ENCODE results near the gene CTTN.

GRCh38 chr11:70348608-70349007 is 49.7 kb upstream of the CTTN start:
- TF ChIP-seq, protein P1, sequence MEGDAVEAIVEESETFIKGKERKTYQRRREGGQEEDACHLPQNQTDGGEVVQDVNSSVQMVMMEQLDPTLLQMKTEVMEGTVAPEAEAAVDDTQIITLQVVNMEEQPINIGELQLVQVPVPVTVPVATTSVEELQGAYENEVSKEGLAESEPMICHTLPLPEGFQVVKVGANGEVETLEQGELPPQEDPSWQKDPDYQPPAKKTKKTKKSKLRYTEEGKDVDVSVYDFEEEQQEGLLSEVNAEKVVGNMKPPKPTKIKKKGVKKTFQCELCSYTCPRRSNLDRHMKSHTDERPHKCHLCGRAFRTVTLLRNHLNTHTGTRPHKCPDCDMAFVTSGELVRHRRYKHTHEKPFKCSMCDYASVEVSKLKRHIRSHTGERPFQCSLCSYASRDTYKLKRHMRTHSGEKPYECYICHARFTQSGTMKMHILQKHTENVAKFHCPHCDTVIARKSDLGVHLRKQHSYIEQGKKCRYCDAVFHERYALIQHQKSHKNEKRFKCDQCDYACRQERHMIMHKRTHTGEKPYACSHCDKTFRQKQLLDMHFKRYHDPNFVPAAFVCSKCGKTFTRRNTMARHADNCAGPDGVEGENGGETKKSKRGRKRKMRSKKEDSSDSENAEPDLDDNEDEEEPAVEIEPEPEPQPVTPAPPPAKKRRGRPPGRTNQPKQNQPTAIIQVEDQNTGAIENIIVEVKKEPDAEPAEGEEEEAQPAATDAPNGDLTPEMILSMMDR (IDR thresholded peaks at IDR 0.05) = no peak
- no peak for TF ChIP-seq POLR2A (IDR thresholded peaks at IDR 0.05)
